ENCODE results near the gene USP35.

The USP35 gene, protein sequence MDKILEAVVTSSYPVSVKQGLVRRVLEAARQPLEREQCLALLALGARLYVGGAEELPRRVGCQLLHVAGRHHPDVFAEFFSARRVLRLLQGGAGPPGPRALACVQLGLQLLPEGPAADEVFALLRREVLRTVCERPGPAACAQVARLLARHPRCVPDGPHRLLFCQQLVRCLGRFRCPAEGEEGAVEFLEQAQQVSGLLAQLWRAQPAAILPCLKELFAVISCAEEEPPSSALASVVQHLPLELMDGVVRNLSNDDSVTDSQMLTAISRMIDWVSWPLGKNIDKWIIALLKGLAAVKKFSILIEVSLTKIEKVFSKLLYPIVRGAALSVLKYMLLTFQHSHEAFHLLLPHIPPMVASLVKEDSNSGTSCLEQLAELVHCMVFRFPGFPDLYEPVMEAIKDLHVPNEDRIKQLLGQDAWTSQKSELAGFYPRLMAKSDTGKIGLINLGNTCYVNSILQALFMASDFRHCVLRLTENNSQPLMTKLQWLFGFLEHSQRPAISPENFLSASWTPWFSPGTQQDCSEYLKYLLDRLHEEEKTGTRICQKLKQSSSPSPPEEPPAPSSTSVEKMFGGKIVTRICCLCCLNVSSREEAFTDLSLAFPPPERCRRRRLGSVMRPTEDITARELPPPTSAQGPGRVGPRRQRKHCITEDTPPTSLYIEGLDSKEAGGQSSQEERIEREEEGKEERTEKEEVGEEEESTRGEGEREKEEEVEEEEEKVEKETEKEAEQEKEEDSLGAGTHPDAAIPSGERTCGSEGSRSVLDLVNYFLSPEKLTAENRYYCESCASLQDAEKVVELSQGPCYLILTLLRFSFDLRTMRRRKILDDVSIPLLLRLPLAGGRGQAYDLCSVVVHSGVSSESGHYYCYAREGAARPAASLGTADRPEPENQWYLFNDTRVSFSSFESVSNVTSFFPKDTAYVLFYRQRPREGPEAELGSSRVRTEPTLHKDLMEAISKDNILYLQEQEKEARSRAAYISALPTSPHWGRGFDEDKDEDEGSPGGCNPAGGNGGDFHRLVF
- 38.9 to 69.9 reads per million in 2 donors for total RNA-seq

DNA sequence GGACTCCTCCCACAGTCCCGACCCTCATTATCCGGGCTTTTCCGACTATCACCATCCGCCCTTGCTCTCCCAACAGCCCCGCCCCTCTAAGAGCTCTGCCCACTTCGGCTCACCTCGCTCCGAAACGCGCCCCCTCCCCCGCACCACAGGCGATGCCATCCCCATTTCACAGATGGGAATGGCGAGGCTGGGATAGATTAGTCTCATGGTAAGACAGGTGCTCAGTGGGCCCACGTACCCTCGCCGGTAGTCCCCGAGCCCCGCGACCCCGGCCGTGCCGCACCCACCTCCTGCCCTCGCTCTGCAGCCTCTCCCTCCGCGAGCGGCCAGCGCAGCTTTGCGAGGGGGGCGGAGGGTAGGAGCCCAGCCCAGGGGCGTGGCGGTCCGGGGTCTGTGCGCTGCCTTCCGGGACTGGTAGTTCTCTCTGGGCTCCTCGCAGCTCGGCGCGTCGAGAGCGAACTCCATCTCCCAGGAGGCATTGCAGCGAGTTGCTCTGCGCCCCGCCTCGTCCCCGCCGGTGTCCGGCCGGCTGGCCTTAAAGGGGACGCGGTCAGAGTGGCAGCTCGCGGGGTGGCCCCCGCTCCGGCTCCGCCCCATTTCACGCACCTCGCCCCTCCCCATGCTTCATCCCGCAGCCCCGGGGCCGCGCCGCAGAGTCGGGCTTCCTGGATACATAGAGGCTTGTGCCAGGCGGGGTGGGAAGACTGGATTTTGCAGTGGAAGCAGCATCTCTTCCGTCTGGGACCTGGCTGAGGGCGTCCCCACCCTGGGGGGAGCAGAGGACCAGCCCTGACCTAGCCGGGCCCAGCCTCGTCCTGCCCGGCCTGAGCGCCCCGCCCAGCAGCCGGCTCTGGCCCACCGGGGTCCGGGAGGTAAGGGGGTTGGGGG is at the start of gene USP35, which contains the start of gene KCTD21:
Gene USP35, plus strand, starts transcription at position 634 of the 888 bp plus-strand sequence. CDS start 7,327 bp downstream, outside the sequence.
Gene KCTD21, minus strand, starts transcription at position 341 of the 888 bp plus-strand sequence. CDS start 14,072 bp downstream, outside the sequence.
- DNase-seq, result peak; percentile 78

DNA sequence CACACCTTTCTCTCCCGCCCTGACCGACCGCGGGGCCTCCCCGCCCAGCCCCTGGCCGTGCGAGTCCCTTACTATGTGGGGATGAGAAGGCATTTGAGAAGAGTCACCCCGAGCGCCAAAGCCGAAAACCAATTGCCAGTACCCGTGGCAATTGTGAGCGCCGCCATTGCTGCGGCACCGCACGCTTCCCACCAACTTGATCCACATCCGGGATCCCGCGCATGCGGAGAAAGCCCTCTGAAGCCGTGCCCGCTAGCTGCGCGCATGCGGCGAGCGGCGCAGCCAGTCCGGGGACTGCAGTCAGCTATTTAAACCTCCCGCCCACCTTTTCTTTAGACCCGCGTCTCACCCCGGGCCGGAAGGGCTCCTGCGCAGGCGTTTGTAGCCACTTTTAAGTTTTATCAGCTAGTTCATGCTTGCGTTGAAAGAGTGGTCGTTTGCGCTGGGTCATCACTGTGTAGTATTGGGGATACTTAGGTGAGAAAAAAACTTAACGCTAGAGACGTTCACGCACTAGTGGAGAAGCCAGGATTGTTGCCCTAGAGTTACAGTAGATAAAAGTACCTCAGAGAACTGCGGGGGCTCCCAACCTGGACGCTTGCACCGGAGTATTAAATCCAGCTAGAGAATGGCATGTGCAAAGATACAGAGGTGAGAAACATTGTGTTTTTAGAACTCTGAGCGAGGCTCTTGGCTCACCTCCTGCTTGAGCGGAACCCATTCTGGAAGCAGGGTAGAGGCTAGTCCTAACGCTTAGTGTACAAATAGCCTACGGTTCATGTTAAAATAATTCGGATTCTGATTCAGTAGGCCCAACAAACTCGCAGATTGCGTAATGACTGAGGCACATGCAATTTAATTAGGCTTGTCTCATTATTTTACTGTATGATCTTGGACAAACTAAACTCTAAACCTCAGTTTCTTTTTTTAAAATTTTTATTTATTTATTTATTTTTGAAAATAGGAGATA is 49.0 kb upstream of the USP35 start, which contains the start of gene ALG8:
Gene ALG8, minus strand, starts transcription at position 205 of the 970 bp plus-strand sequence. Its CDS starts 38 bp downstream, at position 167.
- DNase-seq, result peak; percentile 87

- no peak for DNase-seq
Measured at GRCh38 chr11:78140392-78141077, 48.2 kb upstream of the USP35 start.

- DNase-seq, result no peak
Measured at GRCh38 chr11:78145511-78146025, 43.2 kb upstream of the USP35 start.

GRCh38 chr11:78147807-78148206 is 40.9 kb upstream of the USP35 start:
- DNase-seq, result no peak

- no peak for DNase-seq
Measured at GRCh38 chr11:78149646-78150045, 39.1 kb upstream of the USP35 start.

- DNase-seq, result no peak
Measured at GRCh38 chr11:78150346-78150745, 38.4 kb upstream of the USP35 start.

- DNase-seq, result no peak
Measured at GRCh38 chr11:78150754-78151153, 38.0 kb upstream of the USP35 start.

DNA sequence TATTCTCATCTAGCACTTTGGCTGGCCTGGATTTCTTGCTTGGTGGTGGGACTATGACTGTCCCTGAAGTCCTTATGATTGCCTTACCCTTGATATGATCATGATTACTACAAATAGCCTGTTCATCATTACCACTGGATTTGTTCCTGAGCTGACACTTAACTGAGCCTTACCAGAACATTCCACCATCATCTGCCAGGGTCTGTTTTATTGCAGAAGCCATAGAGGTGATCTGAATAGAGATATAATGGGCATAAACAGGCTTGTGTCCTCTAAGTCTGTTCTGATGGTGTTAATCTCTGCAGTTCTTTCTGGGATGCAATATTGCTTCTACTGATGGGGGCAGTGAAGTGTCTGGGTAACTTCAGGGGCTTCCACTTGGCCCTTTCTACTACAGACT is 36.9 kb upstream of the USP35 start:
- DNase-seq, result no peak

- DNase-seq, result no peak
Measured at GRCh38 chr11:78156127-78156844, 32.4 kb upstream of the USP35 start.

GRCh38 chr11:78158987-78159652 is 29.6 kb upstream of the USP35 start:
- DNase-seq, result no peak

GRCh38 chr11:78160557-78160956 is 28.2 kb upstream of the USP35 start:
- DNase-seq, result no peak

GRCh38 chr11:78161346-78161745 is 27.4 kb upstream of the USP35 start:
- DNase-seq, result no peak

DNA sequence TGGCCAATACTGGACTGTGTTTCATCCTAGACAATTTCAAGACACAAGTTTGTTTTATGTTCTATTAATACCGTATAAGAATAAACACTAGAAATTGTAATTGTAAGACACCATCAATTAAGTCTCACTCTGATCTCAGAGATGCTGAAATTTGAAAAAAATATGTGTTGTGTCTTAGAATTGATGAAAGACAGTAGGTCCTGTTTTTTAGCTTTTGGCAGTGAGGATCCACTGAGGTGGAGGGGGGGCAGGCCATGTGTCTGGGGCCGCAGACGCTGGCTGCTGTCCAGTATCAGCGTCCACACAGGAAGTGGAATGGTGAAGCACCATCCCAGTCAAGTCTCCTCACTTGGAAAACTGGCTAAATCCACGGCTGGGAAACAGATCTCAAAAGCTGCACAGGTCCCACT is 26.8 kb upstream of the USP35 start:
- DNase-seq, result no peak

- DNase-seq, result no peak
Measured at GRCh38 chr11:78163828-78164227, 24.9 kb upstream of the USP35 start.

GRCh38 chr11:78164471-78164870 is 24.2 kb upstream of the USP35 start:
- no peak for DNase-seq

- DNase-seq, result no peak
Measured at GRCh38 chr11:78166855-78167469, 21.8 kb upstream of the USP35 start.

Data from activated gamma-delta T cell (primary cell).